ENCODE measurements around the gene HES6. TPM values are rescaled to one million over a fixed set of nuclear protein-coding genes. Genes with fewer than 3 reads are reported as not detected.

Gene HES6, protein sequence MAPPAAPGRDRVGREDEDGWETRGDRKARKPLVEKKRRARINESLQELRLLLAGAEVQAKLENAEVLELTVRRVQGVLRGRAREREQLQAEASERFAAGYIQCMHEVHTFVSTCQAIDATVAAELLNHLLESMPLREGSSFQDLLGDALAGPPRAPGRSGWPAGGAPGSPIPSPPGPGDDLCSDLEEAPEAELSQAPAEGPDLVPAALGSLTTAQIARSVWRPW
- polyA plus RNA-seq (ENCODE audit: insufficient read length in 3 of 3): 1 to 10 TPM; 3.6 to 4.5 (median 4.2) TPM

DNA sequence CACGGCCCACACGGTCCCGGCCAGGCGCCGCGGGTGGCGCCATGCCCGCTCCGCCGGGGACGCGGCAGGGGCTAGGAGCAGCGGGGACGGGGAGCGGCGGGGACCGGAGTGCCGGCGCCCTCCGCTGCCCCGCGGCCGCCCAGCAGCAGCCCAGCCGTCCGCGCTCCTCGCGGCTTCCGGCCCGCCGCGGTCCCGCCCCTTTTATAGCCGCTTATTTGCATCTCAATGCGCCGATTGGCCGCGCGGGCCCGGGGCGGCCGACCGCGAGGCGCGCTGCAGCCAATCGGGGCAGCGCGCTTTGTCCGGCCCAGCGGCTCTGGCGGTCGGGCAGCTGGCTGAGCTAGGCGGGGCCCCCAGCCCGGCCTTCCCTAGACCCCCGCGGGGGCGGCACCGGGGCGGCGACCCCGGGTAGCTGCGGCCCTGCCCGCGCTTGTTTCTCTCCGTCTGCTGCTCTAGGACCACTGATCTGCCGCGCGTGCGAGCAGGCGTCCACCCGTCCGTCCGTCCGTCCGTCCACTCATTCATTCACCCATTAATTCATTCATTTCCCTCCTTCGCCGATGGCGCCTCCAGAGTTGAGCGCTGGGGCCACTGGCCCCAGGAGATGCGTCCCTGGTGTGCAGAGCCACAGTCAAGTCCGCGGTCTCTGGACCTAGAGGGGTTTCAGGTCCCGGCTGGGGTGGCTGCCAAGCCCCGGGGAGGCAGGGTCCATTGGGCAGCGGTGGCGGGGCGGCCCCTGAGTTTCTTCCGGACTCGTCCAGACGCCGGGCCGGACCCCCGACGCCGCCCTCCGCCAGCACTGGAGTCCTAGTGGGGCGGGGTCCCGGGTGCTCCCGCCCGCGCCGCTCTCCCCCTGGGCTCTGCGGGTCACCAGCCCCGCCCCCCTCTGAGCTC is at the start of gene HES6:
Gene HES6, minus strand, starts transcription at position 176 of the 894 bp plus-strand sequence. Its CDS starts 133 bp downstream, at position 43.
- peak; percentile 68 to 85 (median 81) for DNase-seq (ENCODE audit: low read depth in 3 of 3, low spot score in 2 of 3)

DNA sequence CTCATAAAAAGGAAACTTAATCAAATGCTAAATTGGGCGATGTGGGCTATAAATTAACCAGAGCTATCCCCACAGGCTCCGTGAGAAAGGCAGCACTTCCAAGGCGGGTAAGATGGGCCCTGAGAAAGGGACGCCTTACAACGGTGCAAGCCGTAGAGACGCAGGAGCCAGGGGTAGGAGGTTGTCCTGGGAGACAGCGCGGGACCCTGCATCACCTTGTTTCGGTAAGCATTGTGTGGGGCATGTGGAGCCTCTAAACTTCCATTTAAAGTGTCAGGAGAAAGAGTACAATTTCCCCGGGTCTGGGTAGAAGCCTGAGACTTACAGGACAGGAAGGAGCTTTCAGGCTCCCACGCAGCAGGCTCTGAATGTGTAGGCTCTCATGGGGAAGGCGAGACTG is 49.7 kb upstream of the HES6 start:
- DNase-seq (ENCODE audit: low read depth in 3 of 3, low spot score in 2 of 3): peak in 1 of 3 donors; percentile 16

DNA sequence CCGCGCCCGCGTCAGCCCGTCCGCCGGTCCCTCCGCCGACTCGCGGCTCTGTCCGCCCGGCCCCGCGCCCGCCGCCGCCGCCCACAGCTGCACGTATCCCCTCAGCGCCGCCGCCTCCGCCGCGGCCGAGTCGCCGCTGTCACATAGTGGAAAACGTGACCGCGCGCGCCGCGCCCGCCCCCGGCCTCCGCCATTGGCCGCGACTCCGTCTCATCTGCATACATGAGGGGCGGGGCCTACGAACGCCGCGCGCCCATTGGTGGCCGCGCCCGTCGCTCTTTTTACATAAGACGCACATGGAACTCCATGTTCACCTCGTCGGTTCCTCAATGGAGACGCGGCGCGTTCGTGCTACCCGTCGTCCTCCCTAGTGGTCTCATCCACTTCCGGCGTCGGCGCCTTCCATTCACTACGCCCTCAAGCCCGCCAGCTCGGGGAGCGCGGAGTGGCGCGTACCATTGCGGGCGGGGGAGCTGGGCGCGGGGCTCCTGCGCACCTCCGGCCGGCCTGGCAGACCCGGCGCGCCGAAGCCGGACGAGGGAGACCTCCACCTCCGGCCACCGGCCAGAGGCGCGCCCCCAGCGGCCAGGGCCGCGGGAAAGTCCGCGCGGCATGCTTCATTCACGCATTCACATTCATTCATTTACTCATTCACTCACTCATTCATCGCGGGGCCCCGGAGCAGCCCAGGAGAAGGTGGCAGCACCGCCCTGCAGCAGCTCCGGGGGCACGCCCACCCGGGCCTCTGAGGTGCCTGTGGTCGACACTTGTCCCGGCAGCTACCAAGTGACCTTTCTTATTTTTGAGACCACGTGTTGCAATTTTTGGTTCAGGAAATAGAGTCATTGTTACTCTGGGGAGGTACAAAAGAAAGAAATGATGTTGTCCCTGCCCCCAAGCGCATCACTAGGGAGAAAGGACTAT is 49.1 kb upstream of the HES6 start:
- peak; percentile 92 to 97 (median 97) for DNase-seq (ENCODE audit: low read depth in 3 of 3, low spot score in 2 of 3)

DNA sequence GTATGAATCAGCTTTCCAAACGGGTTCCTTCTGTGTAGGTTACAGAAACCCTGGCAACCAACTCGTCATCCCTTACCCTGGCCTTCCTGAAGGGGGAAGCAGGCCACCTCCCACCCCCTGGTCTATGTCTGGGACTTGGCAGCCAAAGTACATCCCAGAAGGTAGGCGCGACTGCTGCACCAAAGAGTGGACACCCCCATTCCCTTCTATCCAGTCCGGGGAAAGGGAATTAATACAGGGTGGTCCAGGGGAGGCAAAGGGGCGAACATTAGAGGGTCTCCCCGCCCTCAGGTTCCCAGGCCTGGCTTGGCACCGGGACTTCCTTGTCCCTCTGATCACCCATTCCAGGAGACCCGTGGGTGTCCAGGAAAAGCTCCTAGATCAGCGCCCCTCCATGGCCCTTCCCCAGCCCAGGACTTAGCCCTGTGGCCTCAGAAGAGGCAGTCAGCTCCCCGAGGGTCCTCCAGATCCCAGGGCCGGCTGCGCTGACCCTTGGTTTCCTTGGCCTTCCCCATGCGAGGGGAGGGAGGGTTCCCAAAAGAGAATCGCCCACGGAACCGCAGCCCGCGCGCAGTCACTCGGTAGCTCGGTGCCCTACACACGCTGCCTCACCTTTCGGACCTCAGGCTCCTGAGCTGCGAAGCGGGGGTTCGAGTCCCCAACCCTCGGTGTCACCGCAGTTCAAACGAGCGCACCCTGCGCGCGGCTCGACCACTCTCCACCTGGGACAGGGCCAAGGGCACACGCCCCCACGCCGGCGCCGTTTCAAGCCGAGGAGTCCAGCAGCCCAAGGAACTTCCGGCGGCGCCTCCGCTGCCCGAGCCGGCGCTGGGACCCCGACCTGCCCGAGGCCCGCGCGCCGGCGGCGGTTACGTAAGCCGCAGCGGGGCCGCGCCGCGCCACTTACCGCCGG is 48.2 kb upstream of the HES6 start, which contains the start of gene PER2:
Gene PER2, minus strand, starts transcription at position 874 of the 913 bp plus-strand sequence. CDS start 10,674 bp downstream, outside the sequence.
- peak in 1 of 3 donors; percentile 43 for DNase-seq (ENCODE audit: low read depth in 3 of 3, low spot score in 2 of 3)

DNA sequence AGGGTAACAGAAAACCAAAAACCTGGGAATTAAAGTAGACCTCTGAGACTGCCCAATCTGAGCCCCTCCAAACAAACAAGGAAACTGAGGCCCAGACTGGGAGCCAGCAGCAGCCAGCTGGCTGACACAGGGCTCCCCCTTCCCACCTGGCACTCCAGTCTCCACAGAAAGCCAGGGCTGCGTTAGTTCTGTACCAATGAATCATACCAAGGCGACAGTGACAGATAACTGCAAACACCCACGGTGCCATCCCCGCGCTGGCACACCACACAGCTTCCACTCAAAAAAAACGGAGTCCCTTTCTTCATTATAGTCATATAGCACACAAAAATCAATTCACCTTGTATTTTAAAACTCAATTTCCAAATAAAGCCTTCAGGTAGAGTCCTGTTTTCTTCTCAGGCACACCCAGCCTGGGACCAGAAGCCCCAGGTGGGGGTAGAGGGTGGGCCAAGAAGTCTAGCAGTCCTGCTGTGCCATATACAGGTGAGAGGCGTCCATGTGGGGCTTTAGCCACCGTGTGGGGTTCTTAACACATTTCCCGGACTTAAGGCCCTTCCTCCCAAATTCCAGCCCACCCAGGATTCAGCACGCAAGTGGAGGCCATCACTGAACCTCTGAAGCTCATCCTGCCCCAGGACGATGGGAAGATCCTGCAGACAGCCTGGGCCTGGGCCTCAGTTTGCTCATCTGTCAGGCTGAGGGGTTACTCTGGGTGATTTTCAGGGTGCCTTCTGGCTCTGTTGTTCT is 47.3 kb upstream of the HES6 start:
- no peak for DNase-seq (ENCODE audit: low read depth in 3 of 3, low spot score in 2 of 3)

DNA sequence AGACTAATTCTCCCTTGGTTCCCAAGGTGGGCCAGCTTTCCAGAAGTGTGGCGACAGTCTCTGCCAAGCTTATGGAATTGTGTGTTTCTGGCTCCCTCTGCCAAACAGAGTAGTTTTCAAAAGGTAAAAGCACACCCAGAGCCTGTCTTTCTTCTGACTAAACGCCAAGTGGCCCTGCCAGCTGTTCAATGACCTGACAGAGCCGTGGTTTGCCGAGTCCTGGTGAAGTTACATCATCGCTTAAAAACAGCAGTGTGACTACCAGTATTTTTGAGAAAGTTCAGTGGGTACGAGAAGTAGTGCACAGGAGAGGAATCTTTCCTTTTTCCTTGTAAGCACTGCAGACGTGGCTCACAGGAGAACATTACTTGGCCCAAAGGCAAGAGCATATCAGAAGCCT is 46.7 kb upstream of the HES6 start:
- DNase-seq (ENCODE audit: low read depth in 3 of 3, low spot score in 2 of 3): no peak

DNA sequence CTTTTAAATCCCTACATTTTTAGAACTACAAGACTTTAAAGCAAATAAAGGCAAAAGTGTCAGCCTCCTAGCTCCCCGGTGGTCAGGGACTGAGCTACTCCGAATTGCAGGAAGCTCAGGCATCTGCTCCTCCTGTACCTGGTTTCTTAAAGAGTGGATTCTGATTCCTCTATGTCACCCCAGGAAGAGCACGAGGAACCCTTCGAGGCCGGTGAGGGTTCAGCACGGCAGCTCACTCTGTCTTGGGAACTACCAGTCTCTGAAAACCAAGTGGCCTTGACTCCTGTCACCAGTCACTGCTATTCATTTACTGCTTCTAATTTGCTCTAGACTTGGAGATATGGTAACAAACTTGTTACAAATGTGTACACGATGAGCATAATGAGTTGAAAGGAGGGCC is 46.3 kb upstream of the HES6 start:
- no peak for DNase-seq (ENCODE audit: low read depth in 3 of 3, low spot score in 2 of 3)

DNA sequence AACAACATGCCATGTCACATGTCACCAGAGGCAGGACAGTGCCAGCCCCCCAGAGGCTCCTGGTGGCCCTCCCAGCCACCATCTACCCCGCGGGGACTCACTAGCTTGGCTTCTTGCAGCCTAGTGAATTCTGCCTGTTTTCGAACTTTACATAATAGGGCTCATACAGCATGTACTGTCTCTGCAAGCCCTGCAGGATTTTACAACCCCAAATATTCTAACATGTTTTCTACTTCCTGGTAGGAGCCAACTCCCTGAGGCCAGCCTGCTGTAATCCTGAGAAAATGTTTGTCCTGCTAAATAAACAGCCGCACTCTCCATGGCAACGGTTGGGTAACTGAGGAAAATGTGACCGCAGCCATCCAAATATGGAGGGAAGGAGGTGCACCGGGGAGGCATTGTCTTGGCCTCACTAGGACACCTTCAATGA is 45.8 kb upstream of the HES6 start:
- DNase-seq (ENCODE audit: low read depth in 3 of 3, low spot score in 2 of 3): peak in 1 of 3 donors; percentile 48

DNA sequence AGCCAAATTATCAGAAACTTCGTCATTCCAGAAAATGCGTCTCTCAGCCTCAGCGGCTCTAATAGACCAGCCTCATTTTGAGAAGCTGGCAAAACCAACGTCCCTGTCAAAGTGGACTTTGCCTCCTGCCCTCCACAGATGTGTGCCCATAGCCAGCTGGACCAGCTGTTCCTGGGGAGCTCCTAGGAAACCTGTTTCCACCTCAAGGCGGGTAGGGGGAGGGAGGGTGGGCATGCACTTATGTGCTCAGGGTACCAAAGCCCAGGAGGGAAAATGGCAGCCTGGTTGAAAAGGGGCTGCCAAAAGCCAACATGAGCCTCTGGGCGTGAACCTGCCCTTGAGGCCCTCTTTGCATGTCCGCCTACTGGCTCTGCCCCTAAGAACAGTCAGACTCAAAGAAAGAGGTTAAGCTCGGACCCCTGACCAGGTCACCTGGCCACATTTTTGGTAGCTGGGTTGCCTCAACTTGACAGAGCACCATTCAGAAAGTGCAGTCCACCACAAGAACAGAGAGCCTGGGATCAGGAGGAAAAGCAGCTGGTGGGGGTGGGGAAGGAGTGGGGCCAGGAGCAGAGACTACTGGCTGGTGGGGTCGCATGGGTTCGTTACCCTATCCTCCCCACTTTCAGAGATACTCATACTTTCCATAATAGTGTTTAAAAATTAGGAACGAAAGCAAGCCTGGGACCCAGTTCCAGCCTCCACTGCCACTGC is 45.1 kb upstream of the HES6 start:
- no peak for DNase-seq (ENCODE audit: low read depth in 3 of 3, low spot score in 2 of 3)

DNA sequence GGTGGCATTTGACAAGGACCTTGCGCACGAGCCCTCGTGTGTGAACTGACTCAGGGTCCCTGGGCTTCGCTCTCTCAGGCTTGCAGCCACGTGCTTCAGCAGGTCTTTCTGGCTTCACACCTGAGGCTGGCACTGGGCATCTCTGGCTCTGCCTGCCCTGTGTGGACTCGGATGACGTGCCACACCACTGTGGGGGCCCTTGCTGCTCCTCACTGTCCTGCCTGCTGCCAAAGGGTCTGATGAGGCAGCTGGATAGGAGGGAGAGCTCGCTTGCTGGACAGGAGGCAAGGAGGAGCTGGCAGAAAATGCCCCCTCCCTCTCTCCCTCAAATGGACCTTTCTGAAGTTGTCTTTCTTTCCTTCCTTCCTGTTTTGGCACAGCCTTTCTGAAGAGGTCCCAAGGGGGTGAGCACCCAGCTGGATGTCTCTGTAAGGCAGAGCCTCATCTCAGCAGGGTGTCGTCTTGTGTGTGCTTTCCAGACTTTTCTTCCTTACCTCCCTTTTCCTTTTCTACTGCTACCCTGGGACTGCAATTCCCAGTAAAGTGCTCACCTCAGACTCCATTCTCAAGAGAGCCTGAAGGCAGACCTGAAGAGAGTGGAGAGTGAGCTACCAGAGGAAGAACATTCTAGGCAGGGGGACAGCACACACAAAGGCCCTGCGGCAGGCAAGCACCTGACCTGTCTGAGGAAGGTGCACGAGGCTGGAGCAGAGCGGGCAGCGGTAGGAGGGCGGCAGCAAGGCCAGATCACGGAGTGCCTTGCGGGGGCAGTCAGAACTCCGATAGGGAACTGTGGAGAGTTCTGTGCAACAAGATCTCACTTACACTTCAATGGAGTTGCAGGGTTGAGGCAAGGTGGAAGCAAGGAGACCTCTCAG is 43.3 kb upstream of the HES6 start:
- DNase-seq (ENCODE audit: low read depth in 3 of 3, low spot score in 2 of 3): no peak

DNA sequence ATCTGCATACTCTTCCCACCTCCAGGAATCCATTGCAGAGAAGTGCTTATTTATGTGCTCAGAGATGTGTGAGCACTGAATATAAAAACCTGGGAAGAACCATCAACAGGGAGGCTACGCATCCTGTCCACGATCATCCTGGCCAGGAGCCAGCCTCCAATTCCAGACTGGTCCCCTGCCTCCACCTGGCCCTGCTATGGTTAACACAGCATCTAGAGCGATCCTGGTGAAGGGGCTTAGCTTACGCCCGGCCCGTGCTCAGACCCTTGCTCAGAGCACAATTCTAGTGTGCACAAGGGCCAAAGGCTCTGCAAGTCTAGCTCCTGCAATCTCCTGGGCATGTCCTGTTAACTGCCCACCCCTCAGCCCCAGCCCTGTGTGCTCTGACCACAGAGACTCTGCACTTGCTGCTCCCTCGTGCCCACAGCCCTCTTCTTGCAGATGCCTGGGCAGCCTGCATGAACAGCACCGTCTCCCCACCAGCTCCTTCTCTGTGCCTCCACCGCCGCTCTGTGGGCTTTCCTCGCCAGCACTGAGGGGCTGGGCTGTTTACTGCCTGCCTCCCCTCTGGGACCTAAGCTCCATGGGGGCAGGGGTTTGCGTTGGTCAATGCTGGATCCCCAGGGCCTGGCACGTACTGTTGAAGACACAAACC is 42.1 kb upstream of the HES6 start:
- no peak for DNase-seq (ENCODE audit: low read depth in 3 of 3, low spot score in 2 of 3)

DNA sequence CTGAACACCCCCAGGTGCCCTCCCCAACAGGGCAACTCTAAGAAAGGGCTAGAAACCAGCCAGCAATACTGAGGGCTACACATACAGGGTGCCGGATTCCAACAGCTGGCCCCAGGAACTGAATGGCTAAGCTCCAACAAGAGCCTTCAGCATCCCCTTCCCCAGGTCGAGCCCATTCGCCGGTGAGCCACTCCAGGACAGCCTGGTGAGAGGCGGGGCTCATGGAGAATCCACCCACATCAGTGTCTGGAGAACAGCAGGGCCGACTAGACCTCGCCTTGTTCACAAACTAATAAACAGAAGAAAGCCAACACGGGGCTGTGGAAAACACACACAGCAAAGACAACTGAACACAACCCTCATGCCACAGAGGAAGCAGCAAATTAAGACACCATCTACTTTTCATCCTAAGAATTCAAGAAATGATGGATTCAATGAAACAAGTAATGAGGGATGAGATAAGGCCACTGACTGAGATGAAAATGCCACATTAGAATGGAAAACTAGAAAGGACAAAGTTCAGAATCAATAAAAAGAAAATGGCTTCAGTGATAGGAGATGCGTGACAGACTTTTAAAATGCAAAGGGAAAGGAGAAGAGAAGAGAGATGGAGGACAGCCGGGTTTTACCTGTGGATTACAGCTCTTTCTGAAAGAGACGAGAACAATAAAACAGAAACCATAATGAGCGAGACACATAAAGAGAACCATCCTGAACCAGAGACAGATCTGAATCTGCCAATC is 40.4 kb upstream of the HES6 start:
- DNase-seq (ENCODE audit: low read depth in 3 of 3, low spot score in 2 of 3): no peak

DNA sequence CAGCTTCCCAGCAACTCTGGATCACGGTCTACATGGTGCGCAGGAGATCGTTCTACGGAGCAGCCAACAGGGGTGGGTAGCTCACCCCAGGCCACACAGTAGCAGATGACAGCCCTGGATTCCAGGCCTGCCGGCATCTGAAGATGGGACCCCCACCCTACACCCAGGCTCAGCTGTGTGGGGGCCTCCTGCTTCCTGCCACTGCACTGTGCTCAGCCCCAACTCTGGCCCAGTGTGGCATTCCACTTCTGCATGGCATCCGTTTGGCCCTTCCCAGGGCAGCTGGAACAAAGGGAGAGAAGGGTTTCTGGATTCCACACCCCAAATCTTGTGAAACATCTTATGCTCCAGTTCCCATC is 39.5 kb upstream of the HES6 start:
- DNase-seq (ENCODE audit: low read depth in 3 of 3, low spot score in 2 of 3): no peak

DNA sequence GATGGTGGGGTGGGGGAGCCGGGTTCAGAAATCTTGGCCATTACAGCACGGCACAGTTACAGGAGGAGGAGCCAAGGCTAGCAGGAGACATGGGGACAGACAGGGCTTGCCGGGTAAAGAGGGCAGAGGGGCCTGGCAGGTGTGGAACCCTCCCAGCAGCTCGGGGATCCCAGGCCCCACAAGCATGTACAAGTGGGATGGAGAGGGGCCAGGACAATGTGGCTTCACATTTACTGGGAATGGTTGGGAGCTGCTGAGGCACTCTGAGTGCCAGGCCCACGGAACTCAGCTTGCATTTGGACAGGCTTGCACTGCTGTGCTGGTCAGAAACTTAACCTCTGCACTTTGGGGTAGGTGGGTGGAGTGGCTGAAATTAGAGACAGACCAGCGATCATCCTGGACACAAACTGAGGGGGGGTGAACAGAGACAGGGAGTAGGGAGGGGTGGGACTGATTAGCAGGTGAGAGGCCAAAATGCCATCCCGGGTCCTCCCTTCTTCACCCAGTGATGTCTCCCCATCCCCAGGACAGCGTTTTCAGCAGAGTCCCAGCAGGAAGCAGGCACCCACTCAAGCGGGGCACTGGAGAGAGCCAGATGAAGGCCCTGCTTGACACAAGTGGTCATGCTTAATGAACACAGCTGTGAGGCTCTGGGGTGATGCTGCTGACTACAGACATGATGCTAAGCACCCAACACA is 38.9 kb upstream of the HES6 start:
- DNase-seq (ENCODE audit: low read depth in 3 of 3, low spot score in 2 of 3): no peak

DNA sequence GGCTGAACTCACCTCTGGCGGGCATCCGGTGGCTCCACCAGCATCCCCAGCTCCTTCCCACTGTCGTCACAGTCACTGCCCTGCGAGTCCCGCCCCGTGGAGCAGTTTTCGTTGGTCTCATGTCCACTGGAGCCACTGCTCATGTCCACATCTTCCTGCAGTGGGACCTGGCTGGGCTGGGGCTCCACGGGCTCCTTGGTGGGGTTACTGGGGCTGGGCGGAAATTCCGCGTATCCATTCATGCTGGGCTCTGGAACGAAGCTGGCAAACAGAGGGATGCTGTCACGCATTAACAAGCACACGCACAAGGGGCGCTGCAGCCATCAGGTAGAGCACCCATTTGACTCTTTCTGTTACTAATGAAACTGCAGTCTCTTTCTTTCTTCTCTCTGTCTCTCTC is 37.9 kb upstream of the HES6 start:
- DNase-seq (ENCODE audit: low read depth in 3 of 3, low spot score in 2 of 3): no peak
